ENCODE measurements around the gene SEMA3C. TPM values are rescaled to one million over a fixed set of nuclear protein-coding genes. Genes with fewer than 3 reads are reported as not detected.

Gene SEMA3C
- polyA plus RNA-seq, 3 donors = 1.3 to 18.0 (median 16.5) TPM

GRCh38 chr7:80839855-80840254 is 79.0 kb downstream of the SEMA3C start:
- no peak overlapping the region for H3K27ac ChIP-seq (ENCODE audit: low read depth, low read length)

- no peak overlapping the region for H3K27ac ChIP-seq (ENCODE audit: low read depth, low read length)
- 41 to 93% (median 46%) methylated on average over 2 of the region's 2 CpGs for WGBS, 3 donors
Observed at GRCh38 chr7:80838643-80839042, 80.2 kb downstream of the SEMA3C start.

GRCh38 chr7:80837345-80837744 is 81.5 kb downstream of the SEMA3C start:
- no peak overlapping the region for H3K27ac ChIP-seq (ENCODE audit: low read depth, low read length)
- 91 to 95% (median 95%) methylated on average over 3 of the region's 3 CpGs for WGBS, 3 donors

GRCh38 chr7:80835251-80835650 is 83.6 kb downstream of the SEMA3C start:
- H3K27ac ChIP-seq (ENCODE audit: low read depth, low read length) = no peak overlapping the region
- 58 to 84% (median 61%) methylated on average over 2 of the region's 2 CpGs for WGBS, 3 donors

GRCh38 chr7:80833289-80834268 is 85.3 kb downstream of the SEMA3C start:
- H3K27ac ChIP-seq (ENCODE audit: low read depth, low read length) = no peak overlapping the region
- WGBS, 3 donors = 73 to 78% (median 76%) methylated on average over 10 of the region's 10 CpGs

- no peak overlapping the region for H3K27ac ChIP-seq (ENCODE audit: low read depth, low read length)
Observed at GRCh38 chr7:80832006-80832405, 86.8 kb downstream of the SEMA3C start.

- 61 to 81% (median 71%) methylated on average over 3 of the region's 3 CpGs for WGBS, 3 donors
- no peak overlapping the region for H3K27ac ChIP-seq (ENCODE audit: low read depth, low read length)
Observed at GRCh38 chr7:80830584-80831285, 88.1 kb downstream of the SEMA3C start.

- no peak overlapping the region for H3K27ac ChIP-seq (ENCODE audit: low read depth, low read length)
- 36 to 71% (median 38%) methylated on average over 1 of the region's 1 CpG for WGBS, 3 donors
Observed at GRCh38 chr7:80830010-80830409, 88.8 kb downstream of the SEMA3C start.

GRCh38 chr7:80829527-80829926 is 89.3 kb downstream of the SEMA3C start:
- WGBS, 3 donors = 74 to 91% (median 75%) methylated on average over 3 of the region's 3 CpGs
- no peak overlapping the region for H3K27ac ChIP-seq (ENCODE audit: low read depth, low read length)

- WGBS, 3 donors = 21 to 64% (median 59%) methylated on average over 1 of the region's 1 CpG
- no peak overlapping the region for H3K27ac ChIP-seq (ENCODE audit: low read depth, low read length)
Observed at GRCh38 chr7:80827239-80827633, 91.6 kb downstream of the SEMA3C start.

- H3K27ac ChIP-seq (ENCODE audit: low read depth, low read length) = no peak overlapping the region
- WGBS, 3 donors = 39 to 76% (median 75%) methylated on average over 3 of the region's 3 CpGs
Observed at GRCh38 chr7:80826520-80827238, 92.2 kb downstream of the SEMA3C start.

GRCh38 chr7:80825499-80825898 is 93.4 kb downstream of the SEMA3C start:
- no peak overlapping the region for H3K27ac ChIP-seq (ENCODE audit: low read depth, low read length)
- 63 to 69% (median 69%) methylated on average over 3 of the region's 3 CpGs for WGBS, 3 donors

GRCh38 chr7:80824253-80824652 is 94.6 kb downstream of the SEMA3C start:
- no peak overlapping the region for H3K27ac ChIP-seq (ENCODE audit: low read depth, low read length)
- 49 to 69% (median 67%) methylated on average over 5 of the region's 5 CpGs for WGBS, 3 donors

GRCh38 chr7:80823057-80823456 is 95.8 kb downstream of the SEMA3C start:
- no peak overlapping the region for H3K27ac ChIP-seq (ENCODE audit: low read depth, low read length)
- 75 to 84% (median 79%) methylated on average over 3 of the region's 3 CpGs for WGBS, 3 donors

GRCh38 chr7:80821771-80822319 is 97.0 kb downstream of the SEMA3C start:
- 65 to 90% (median 69%) methylated on average over 3 of the region's 3 CpGs for WGBS, 3 donors
- no peak overlapping the region for H3K27ac ChIP-seq (ENCODE audit: low read depth, low read length)

- H3K27ac ChIP-seq (ENCODE audit: low read depth, low read length) = no peak overlapping the region
Observed at GRCh38 chr7:80819503-80819902, 99.3 kb downstream of the SEMA3C start.

GRCh38 chr7:80818181-80818580 is 100.7 kb downstream of the SEMA3C start:
- no peak overlapping the region for H3K27ac ChIP-seq (ENCODE audit: low read depth, low read length)
- WGBS, 3 donors = 73 to 85% (median 83%) methylated on average over 5 of the region's 5 CpGs

GRCh38 chr7:80816806-80817205 is 102.0 kb downstream of the SEMA3C start:
- H3K27ac ChIP-seq (ENCODE audit: low read depth, low read length) = no peak overlapping the region
- WGBS, 3 donors = 47 to 62% (median 51%) methylated on average over 2 of the region's 2 CpGs

- no peak overlapping the region for H3K27ac ChIP-seq (ENCODE audit: low read depth, low read length)
- 69 to 87% (median 76%) methylated on average over 1 of the region's 1 CpG for WGBS, 3 donors
Observed at GRCh38 chr7:80815733-80816132, 103.1 kb downstream of the SEMA3C start.

Measured in adipose tissue (tissue), 3 donors.